HG03060 (cell line): Measurements from ENCODE around the gene TMEM187.
A peak's percentile ranks its signal among the peaks of the same experiment; 100 is the strongest.

Experiments used
- ATAC-seq: cut with Tn5 transposase; IDR thresholded peaks from one replicate; pipeline ENCODE4 v1.9.1; 2021; ENCODE audit warnings: low read depth, moderate number of reproducible peaks; ENCODE audit not compliant: unreplicated experiment

TMEM187 gene

DNA sequence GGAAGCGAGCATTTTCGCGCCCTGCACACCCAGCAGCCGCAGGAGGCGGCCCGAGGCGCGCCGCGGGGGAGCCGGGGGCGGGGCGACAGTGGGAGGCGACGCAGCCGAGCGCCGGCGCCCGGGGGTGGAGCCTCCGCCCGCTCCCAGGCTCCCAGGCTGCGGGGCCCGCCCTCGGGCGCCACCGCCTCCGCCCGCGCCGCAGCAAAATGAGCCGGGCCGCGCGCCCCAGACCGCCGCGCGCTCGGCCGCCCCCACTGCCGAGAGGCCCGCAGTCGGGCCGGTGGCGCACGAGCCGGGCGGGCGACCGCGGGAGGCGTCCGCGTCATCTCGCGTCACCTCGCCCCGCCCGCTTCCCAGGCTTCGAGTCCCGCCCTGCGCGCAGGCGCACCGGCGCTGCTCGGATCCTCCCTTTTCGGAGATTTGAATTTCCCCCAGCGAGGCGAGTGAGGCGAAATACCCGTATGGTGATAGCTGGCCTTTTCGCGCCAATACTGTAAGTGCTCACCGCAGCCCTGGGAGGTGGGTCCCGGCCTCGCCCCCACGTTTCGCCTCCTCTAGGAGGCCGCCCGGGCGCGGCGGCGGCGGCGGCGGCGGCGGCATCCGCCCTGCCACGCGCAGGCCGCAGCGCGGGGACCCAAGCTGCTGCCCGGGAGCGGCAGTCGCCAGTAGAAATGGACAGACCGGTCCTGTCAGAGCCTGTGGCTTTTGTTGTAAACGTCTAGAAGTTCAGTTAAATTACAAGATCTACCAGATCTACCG lies at the start of gene TMEM187:
TSS of gene TMEM187 (plus strand) at position 387 of the 759 bp plus-strand sequence. CDS start 9,309 bp downstream, outside the sequence.
- no peak for ATAC-seq

- ATAC-seq, result no peak
These were observed 49.4 kb upstream of the TMEM187 start for GRCh38 chrX:153922932-153923857.

- no peak for ATAC-seq
These were observed 48.2 kb upstream of the TMEM187 start for GRCh38 chrX:153924149-153924861.

DNA sequence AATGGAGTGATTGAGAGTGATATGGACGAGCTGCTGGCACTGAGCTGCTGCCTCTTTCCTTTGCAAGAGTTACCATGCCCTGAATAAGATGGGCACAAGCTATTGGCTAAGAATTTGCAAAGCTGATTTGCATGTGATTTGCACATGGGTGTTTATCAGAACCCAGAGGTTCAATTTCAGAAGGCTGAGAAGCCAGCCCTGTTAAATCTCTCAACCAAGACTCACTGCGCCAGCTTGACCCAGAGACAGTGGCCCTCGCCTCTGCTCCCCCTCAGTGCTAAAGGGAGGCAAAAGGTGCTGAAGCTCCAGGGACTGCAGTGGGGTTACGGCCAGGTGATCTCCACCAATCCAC lies 47.2 kb upstream of the TMEM187 start:
- ATAC-seq, result no peak

GRCh38 chrX:153925739-153926551 lies 46.6 kb upstream of the TMEM187 start, which contains the start of gene ARHGAP4:
TSS of gene ARHGAP4 (minus strand) at chrX:153926264. CDS start at chrX:153926202, 62 bp downstream.
- ATAC-seq, result no peak

- no peak for ATAC-seq
These were observed 46.0 kb upstream of the TMEM187 start for GRCh38 chrX:153926552-153926857.

- ATAC-seq, result no peak
These were observed 45.5 kb upstream of the TMEM187 start for GRCh38 chrX:153926858-153927671.

DNA sequence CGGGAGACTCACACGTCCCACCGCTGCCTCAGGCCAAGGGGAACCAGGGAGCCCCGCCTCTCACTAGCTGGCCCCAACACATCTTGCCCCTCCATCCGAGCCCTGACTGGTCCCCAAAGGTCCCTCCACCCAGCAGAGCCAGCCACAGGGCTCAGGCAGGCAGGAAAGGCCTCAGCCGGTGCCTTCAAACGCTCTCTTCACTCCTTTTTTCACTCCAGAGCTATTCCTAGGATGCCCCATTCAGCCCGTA lies 45.0 kb upstream of the TMEM187 start:
- ATAC-seq, result no peak

DNA sequence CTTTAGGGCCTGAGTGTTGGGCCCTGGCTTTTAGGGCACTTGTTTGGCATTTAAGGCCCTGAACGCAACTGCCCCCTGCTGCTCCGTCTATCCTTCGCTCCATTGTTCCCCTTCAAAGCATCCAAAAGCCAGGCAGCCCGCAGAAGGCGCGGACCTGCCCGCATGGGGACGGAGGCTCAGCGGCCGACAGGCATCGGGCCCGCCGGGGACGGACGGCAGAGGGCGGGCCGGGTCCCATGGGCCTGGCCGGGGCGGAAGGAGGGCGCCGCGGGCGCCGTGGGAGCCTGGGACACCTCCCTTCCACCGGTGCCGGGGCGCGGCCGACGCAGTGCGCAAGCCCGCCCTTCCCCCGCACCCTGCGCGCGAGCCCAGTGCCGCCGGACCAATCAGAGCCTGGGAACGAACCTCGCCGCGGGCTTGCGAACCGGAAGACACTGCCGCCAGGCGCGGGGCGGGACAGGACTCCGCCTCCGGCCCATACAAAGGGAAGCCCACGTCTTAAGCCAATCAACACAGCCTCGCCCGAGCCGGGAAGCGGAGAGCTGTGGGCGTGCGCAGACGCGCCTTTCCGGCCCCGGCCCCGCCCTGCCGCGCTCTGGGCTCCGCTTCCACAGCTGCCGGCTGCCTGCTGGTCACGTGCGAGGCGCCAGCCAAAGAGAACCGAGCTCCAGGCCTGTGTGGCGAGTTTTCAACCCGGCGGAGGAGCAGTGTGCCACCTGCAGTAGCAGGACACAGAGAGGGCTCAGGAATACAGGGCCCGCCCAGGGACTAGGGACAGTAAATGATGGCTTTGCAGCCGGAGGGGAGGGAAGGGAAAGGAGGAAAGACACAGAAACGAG lies 44.4 kb upstream of the TMEM187 start:
- ATAC-seq, result peak; percentile 62

DNA sequence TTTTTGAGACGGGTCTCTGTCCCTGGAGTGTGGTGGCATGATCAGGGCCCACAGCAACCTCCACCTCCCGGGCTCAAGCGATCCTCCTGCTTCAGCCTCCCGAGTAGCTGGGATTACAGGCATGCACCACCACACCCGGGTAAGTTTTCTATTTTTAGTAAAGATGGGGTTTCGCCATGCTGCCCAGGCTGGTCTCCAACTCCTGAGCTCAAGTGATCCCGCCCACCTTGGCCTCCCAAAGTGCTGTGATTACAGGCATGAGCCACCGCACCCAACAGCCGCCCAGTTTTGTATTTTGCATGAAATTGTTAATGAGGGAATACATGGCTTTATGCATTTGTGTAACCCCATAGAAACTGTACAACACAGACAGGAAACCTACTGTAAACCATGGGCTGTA lies 43.7 kb upstream of the TMEM187 start:
- ATAC-seq, result no peak

GRCh38 chrX:153929576-153929975 lies 43.0 kb upstream of the TMEM187 start:
- ATAC-seq, result no peak

DNA sequence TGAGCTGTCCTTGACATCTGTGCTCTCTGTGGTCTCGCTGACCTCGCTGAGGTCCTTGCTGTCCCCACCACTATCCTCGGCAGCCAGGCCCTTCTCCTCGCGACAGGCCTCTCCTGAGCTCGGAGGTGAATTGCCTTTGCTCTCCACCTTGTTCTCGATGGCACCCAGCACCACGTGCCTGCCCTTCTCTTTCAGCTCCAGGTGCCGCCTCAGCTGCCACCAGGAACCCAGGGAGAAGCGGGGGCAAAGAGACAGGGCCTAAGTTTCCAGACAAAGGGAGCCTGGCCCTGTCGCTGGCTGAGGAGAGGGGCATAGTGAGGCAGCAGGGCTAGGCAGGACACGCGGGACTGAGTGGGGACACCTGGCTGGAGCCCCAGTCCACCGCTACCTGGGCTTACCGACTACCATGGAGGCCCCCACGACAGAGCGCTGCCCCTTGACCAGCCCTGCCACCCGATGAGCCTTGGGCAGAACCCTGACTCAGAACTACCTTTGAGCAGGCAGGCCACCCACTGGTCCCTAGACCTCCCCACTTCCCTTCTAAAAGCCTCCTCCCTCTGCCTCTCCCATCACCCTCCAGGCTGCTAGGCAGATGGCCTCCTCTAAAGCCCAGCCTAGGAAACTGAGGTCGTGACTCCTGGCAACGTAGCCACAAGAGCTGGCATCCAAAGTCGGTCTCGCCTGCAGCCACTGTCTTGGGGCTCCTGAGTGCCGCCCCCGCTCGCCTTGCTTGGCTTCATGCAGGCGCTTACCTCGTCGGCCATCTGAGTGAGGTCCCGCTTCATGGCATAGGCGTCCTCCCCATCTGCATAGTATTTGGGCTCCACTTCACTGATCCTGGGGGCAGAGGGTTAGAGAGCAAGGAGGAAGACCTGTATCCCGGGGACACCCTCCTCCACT lies 42.3 kb upstream of the TMEM187 start:
- no peak for ATAC-seq

DNA sequence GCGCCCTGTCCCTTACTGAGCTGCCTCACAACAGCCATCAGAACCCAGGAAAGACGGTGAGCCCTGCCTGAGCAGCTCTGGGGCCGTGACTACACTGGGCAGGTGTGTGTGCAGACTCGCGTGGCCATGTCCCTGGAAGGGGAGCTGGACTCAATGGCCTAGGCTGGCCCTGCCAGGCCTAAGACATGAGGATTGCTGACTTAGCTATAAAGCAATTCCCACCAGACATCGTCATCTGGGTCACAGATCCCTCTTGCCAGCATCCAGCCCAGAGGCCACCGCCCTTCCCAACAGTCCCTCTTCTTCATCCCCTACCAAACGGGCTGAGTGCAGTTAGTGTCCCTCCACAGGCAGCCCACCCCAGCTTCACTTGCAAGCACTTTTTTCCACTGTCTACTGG lies 41.4 kb upstream of the TMEM187 start:
- no peak for ATAC-seq

DNA sequence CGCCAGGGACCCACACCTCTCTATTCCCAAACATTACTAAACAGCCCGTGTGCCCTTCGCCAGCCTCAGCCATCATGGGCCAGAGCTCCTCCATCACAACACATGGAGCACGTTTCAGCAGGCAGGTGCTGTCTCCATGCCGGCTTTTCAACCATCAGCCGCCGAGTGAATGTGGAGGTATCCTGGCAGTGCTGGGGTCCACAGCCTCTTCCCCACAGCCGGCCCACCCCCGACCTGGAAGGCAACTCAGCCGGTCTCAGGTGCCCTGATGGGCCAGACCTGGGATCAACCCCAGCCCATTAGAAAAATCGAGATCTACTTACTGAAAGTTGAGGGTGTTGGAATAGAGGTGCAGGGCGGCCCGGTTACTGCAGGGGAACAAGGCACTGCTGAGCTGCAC lies 40.8 kb upstream of the TMEM187 start:
- no peak for ATAC-seq

GRCh38 chrX:153932220-153932915 lies 40.2 kb upstream of the TMEM187 start:
- ATAC-seq, result no peak

DNA sequence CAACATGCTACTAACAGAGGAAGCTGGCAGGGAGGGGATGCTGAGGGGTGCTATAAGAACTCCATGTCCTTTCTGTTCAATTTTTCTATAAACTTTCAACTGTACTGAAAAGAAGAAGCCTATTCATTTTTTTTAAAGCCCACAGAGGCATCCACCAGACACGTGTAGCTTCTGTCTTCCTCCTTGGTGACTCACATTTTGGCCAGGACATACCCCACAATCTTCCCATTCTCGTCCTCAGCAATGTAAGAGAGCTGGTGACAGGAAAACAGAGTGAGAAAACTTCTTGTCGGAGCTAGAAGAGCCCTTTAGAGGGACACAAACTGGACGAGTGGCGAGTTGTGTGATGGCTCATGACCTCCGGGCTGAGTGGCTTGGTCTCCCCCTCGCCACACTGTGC lies 38.8 kb upstream of the TMEM187 start:
- ATAC-seq, result no peak

- no peak for ATAC-seq
These were observed 38.3 kb upstream of the TMEM187 start for GRCh38 chrX:153934148-153934761.
